22Rv1 (cell line): ENCODE measurements around the gene CDC42.
A peak's percentile ranks its signal among the peaks of the same experiment; 100 is the strongest.

ENCODE experiments used
- H3K27ac ChIP-seq: fragments of 450-650 bp; 2 replicates; pipeline ENCODE4 v1.5.1; 2017
- ZFX ChIP-seq: fragments of 450-650 bp; IDR thresholded peaks from 2 replicates; pipeline ENCODE4 v1.6.1; 2017; ENCODE audit warnings: antibody characterized with exemption, borderline replicate concordance
- TF ChIP-seq, protein P1 (sequence below): fragments of 450-650 bp; IDR thresholded peaks from 2 replicates; pipeline ENCODE4 v1.5.1; 2017; ENCODE audit warnings: mild to moderate bottlenecking

Gene CDC42

DNA sequence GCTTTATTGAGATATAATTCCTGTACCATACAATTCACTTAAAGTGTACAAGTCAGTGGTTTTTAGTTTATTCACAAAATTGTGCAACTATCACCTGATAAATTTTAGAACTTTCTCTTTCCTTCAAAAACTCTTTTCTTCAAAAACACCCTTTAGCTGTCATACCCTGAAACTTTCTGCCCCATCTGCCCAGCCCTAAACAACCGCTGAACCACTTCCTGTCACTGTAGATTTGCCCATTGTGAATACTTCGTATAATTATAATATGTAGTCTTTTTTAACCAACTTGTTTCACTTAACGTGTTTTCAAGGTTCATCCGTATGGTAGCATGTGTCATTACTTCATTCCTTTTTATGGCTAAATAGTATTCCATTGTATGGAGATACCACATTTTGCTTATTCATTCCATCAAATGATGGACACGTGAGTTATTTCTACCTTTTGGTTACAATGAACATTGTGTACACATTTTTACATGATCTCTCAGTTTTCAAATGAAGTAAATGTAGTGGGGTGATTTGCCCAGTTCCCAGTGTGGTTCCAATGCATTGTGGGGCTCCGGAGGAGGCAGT, 52.4 kb downstream of the CDC42 start:
- H3K27ac ChIP-seq = no peak overlapping the region

DNA sequence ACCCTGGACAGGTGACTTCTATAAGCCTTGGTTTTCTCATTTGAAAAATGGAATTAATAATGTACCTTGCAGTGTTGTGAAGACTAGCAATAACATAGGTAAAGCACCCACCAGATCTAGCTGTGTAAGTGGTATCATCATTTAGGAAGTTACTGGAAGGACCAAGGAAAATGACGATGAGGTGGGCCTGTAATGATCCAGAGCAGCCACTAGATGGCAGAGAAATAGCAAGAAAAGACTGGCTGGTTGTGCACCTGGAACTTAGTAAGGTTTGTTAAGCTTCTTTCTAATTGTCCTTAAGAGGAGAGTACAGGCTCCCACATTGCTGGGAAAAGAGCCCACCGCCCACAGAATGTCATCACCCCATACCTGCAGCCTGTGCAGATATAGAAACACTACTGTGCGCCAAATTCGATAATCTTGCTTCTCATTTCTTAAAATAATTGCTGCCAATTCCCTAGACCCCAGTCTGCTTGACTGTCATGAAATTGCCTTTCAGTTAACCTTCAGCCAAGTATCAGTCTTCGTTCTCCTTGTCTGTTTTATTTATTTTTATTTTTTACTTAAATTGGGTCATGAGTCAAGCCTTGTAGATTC, 53.2 kb downstream of the CDC42 start:
- no peak for TF ChIP-seq ZFX
- TF ChIP-seq, protein P1, sequence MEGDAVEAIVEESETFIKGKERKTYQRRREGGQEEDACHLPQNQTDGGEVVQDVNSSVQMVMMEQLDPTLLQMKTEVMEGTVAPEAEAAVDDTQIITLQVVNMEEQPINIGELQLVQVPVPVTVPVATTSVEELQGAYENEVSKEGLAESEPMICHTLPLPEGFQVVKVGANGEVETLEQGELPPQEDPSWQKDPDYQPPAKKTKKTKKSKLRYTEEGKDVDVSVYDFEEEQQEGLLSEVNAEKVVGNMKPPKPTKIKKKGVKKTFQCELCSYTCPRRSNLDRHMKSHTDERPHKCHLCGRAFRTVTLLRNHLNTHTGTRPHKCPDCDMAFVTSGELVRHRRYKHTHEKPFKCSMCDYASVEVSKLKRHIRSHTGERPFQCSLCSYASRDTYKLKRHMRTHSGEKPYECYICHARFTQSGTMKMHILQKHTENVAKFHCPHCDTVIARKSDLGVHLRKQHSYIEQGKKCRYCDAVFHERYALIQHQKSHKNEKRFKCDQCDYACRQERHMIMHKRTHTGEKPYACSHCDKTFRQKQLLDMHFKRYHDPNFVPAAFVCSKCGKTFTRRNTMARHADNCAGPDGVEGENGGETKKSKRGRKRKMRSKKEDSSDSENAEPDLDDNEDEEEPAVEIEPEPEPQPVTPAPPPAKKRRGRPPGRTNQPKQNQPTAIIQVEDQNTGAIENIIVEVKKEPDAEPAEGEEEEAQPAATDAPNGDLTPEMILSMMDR = peak; percentile 88
- no peak overlapping the region for H3K27ac ChIP-seq

More for the DNA sequence above, 52.4 kb downstream of the CDC42 start:
- no peak for TF ChIP-seq ZFX
- TF ChIP-seq, protein P1 = no peak

DNA sequence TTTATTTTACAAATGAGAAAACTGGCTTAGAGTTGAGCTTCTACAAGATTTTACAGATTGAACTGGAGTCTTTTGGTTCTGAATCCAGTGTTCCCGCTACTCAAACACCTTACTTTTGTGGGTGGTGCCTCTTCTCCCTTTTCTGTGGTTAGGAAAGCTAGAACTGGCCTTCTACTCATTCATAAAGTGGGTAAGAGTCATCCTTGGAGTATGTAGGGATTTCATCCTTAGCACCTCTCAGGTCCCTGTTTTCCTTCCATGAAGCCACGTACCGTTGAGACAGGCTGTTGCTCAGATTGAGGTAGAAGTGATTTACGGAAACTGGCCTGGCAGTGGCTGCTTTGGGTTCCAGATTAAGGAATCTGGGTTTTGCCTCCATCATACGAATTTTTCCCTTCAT, 54.6 kb downstream of the CDC42 start:
- no peak overlapping the region for H3K27ac ChIP-seq
- TF ChIP-seq ZFX = no peak
- TF ChIP-seq, protein P1 = no peak

DNA sequence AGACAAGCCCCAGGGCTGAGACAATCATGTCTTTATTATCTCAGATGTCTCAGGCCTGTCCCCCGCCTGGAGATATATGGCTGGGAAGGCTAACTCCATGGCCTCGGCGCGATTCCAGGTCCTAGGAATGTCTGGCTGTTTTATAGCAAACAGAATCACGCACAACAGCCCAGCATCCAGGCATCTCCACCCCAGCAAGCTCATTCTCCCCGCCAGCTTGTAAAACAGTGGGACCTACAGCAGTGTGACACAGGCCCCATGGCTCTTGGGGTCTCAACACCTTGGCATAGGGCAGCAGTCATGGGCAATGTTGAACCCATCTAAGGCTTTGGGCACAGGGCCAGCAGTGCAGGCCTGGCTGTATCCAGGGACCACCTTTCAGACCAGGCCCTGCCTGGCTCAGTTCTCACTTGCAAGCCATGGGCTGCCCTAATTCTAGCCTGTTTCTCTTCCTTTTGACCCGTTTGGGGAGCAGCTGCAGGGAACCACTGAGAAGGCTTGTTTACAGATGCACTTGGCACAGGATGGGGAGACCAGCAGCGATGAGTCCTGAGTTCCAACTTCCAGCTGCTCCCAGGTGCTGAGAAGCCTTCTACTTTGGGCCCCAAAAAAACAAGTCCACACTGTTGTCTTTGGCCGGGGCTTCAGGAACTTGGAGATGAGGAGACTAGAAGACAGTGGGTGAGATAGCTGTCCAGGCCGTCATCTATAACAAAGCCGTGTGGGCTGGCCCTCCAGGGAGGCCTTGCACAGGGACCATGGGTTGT, 56.0 kb downstream of the CDC42 start:
- no peak for TF ChIP-seq ZFX
- TF ChIP-seq, protein P1 = no peak
- no peak overlapping the region for H3K27ac ChIP-seq

- H3K27ac ChIP-seq = no peak overlapping the region
- TF ChIP-seq, protein P1 = no peak
- TF ChIP-seq ZFX = no peak
Measured at GRCh38 chr1:22110016-22110415, 57.5 kb downstream of the CDC42 start.

- H3K27ac ChIP-seq = no peak overlapping the region
- no peak for TF ChIP-seq ZFX
- TF ChIP-seq, protein P1 = no peak
Measured at GRCh38 chr1:22111115-22111514, 58.6 kb downstream of the CDC42 start.

DNA sequence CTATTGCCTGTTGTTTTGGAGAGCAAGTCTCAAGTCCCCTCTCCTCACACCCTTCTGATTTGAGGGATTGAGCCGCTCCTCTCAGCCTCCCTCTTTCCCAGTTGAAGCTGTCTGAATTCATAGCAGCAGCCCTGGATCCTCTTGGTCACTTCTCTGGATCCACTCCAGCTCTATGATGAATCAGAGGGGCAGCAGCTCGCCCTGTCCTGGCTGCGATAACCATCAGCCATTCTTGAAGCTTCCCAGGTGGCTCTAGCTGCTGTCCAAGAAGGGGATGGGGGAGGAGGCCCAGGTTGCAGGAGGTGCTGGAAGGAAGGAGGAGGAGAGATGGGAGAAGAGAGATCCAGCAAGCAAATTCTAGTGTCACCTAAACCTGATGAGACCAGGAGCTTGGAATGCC, 59.1 kb downstream of the CDC42 start:
- no peak for TF ChIP-seq ZFX
- TF ChIP-seq, protein P1 = no peak
- H3K27ac ChIP-seq = no peak overlapping the region
